Prostate gland (tissue), 2 donors: Measurements from ENCODE around the gene ZNF598.

Experiments used
- POLR2A ChIP-seq: fragments of 450-650 bp; IDR thresholded peaks from one replicate; pipeline ENCODE4 v1.6.1; 2016; ENCODE audit warnings: antibody characterized with exemption, mild to moderate bottlenecking
- TF ChIP-seq, protein P1 (sequence below), 4 experiments: fragments of 200-600 bp in 2 of 4; fragments of 450-650 bp in 2 of 4; sonication (generic) in 2 of 4; IDR thresholded peaks; 1 replicate in 3 of 4; 2 replicates in 1 of 4; pipeline ENCODE4 v1.5.1; 2016 to 2019; ENCODE audit warnings: antibody characterized with exemption in 4 of 4, mild to moderate bottlenecking in 2 of 4, moderate library complexity in 2 of 4

DNA sequence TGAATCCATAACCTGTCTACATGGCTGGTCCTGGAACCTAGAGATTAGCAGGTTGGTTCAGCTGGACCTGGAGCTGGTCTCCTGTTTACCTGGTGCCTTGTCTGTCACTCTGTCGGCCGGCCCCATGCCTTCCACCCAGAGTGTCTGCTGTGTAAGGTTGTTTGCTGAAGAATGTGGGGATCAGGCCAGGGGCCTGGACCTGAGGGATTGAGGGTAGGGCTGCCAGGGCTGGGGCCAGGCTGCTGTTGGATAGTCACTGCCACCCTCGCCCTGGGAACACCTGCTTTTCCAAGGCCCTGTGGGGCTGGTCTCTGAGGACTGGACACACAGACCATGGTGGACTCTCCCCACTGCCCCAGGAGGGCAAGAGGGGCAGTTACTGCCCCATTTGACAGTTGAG lies 18.5 kb upstream of the ZNF598 start:
- no peak for TF ChIP-seq POLR2A
- TF ChIP-seq, protein P1, sequence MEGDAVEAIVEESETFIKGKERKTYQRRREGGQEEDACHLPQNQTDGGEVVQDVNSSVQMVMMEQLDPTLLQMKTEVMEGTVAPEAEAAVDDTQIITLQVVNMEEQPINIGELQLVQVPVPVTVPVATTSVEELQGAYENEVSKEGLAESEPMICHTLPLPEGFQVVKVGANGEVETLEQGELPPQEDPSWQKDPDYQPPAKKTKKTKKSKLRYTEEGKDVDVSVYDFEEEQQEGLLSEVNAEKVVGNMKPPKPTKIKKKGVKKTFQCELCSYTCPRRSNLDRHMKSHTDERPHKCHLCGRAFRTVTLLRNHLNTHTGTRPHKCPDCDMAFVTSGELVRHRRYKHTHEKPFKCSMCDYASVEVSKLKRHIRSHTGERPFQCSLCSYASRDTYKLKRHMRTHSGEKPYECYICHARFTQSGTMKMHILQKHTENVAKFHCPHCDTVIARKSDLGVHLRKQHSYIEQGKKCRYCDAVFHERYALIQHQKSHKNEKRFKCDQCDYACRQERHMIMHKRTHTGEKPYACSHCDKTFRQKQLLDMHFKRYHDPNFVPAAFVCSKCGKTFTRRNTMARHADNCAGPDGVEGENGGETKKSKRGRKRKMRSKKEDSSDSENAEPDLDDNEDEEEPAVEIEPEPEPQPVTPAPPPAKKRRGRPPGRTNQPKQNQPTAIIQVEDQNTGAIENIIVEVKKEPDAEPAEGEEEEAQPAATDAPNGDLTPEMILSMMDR (IDR thresholded peaks at IDR 0.05) = no peak
